GM03348 (cell line): ENCODE results near the gene AKAIN1.

ENCODE experiments used
- DNase-seq: peaks from one replicate; pipeline ENCODE4 v3.0.0; 2012; ENCODE audit warnings: low spot score

AKAIN1 gene

DNA sequence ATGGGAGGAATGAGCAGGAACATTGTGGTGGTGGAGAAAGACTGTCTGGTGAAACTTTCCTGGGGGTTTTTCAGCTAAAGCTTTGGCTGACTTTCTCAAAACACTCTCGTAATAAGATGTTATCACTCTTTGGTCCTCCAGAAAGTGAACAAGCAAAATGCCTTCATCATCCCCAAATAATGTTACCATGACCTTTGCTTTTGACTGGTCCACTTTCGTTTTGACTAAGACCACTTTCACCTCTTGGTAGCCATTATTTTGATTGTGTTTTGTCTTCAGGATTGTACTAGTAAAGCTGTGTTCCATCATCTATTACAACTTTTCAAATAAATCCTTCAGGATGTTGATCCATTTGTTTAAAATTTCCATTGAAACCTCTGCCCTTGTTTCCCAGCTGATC is 103.2 kb downstream of the AKAIN1 start:
- no peak for DNase-seq
